NCI-H146 treated with DMSO at 0.1 percent for 48 hours (cell line): ENCODE results near the gene ECSCR.

ENCODE experiments used
- DNase-seq: peaks from one replicate; lab custom pipeline; 2025; ENCODE audit not compliant: unreplicated experiment; lab: John Stamatoyannopoulos, UW

The ECSCR gene

GRCh38 chr5:139474890-139475791 is 12.6 kb upstream of the ECSCR start:
- DNase-seq: no peak

- DNase-seq: no peak
These were observed 11.0 kb upstream of the ECSCR start for GRCh38 chr5:139473565-139473964.

GRCh38 chr5:139473105-139473504 is 10.6 kb upstream of the ECSCR start:
- no peak for DNase-seq

- no peak for DNase-seq
These were observed 10.0 kb upstream of the ECSCR start for GRCh38 chr5:139472386-139473030.

GRCh38 chr5:139470821-139471300 is 8.3 kb upstream of the ECSCR start, which contains the start of gene SMIM33:
SMIM33 (plus strand) TSS chr5:139471004; CDS start chr5:139471122, 118 bp downstream.
- DNase-seq: no peak

GRCh38 chr5:139468421-139468931 is 5.9 kb upstream of the ECSCR start:
- DNase-seq: no peak

GRCh38 chr5:139461698-139462097 is 845 bp downstream of the ECSCR start:
- no peak for DNase-seq

GRCh38 chr5:139461176-139461575 is 1.4 kb downstream of the ECSCR start:
- DNase-seq: no peak

- no peak for DNase-seq
These were observed 2.1 kb downstream of the ECSCR start for GRCh38 chr5:139460455-139460854.

GRCh38 chr5:139459451-139459934 is 3.0 kb downstream of the ECSCR start:
- peak; percentile 22 for DNase-seq

GRCh38 chr5:139458580-139459407 is 3.7 kb downstream of the ECSCR start:
- no peak for DNase-seq

- DNase-seq: no peak
These were observed 4.8 kb downstream of the ECSCR start for GRCh38 chr5:139457653-139458306.

- DNase-seq: no peak
These were observed 5.3 kb downstream of the ECSCR start for GRCh38 chr5:139457241-139457640.

GRCh38 chr5:139456776-139457175 is 5.8 kb downstream of the ECSCR start:
- no peak for DNase-seq

- no peak for DNase-seq
These were observed 7.8 kb downstream of the ECSCR start for GRCh38 chr5:139454568-139455290.

- no peak for DNase-seq
These were observed 8.6 kb downstream of the ECSCR start for GRCh38 chr5:139453683-139454567.

- no peak for DNase-seq
These were observed 10.5 kb downstream of the ECSCR start for GRCh38 chr5:139451878-139452660.

GRCh38 chr5:139451176-139451575 is 11.4 kb downstream of the ECSCR start:
- DNase-seq: no peak
